WTC11 (cell line): Measurements from ENCODE around the gene DTD1. TPM values are rescaled to one million over a fixed set of nuclear protein-coding genes. Genes with fewer than 3 reads are reported as not detected.

ENCODE experiments used
- ATAC-seq: fragments of 200-7000 bp; cut with Tn5 transposase; 2 replicates; pipeline ENCODE4 v1.10.0; 2021; ENCODE audit warnings: mild to moderate bottlenecking, moderate library complexity
- CTCF ChIA-PET: fragments of 300-600 bp; sonication (Branson Sonifier 250); formaldehyde crosslinking; loops from one replicate; lab custom pipeline; 2021; ENCODE audit warnings: antibody characterized with exemption; lab: Charles Lee
- POLR2A ChIA-PET: fragments of 350-600 bp; sonication (Branson Sonifier 250); formaldehyde crosslinking; loops from one replicate; lab custom pipeline; 2021; ENCODE audit warnings: antibody characterized with exemption; lab: Charles Lee
- DNase-seq: peaks from one replicate; pipeline ENCODE4 v3.0.0; 2021; ENCODE audit warnings: low spot score
- H3K27ac Mint-ChIP-seq: 2 replicates; pipeline ENCODE4 v1.8.0; 2021; ENCODE audit warnings: mixed read lengths
- H3K27me3 Mint-ChIP-seq: 2 replicates; pipeline ENCODE4 v1.8.0; 2021; ENCODE audit warnings: low read depth, mild to moderate bottlenecking, moderate library complexity, mixed read lengths
- H3K36me3 Mint-ChIP-seq: 2 replicates; pipeline ENCODE4 v1.8.0; 2021; ENCODE audit warnings: mixed read lengths
- H3K4me1 Mint-ChIP-seq: 2 replicates; pipeline ENCODE4 v1.8.0; 2022; ENCODE audit warnings: mixed read lengths
- H3K4me3 Mint-ChIP-seq: 2 replicates; pipeline ENCODE4 v1.8.0; 2021; ENCODE audit warnings: mild to moderate bottlenecking, moderate library complexity, mixed read lengths
- H3K9me3 Mint-ChIP-seq: 2 replicates; pipeline ENCODE4 v1.8.0; 2021; ENCODE audit warnings: mixed read lengths
- AR ChIP-seq: fragments of 250-450 bp; sonication (Bioruptor Pico); IDR thresholded peaks from 2 replicates; pipeline ENCODE4 v1.9.0; 2021; ENCODE audit warnings: mild to moderate bottlenecking
- CBFB ChIP-seq: sonication (generic); formaldehyde crosslinking; IDR thresholded peaks from 2 replicates; pipeline ENCODE4 v1.8.1; 2022; ENCODE audit warnings: mild to moderate bottlenecking, low read depth, missing genetic modification reagents
- CREM ChIP-seq: sonication (generic); formaldehyde crosslinking; IDR thresholded peaks from 2 replicates; pipeline ENCODE4 v1.8.1; 2022; ENCODE audit warnings: mild to moderate bottlenecking, missing genetic modification reagents, moderate library complexity
- ELF4 ChIP-seq: sonication (generic); formaldehyde crosslinking; IDR thresholded peaks from 2 replicates; pipeline ENCODE4 v1.8.1; 2022; ENCODE audit warnings: low read depth, mild to moderate bottlenecking, moderate library complexity, missing genetic modification reagents
- ERG ChIP-seq: fragments of 250-450 bp; sonication (Bioruptor Pico); IDR thresholded peaks from 2 replicates; pipeline ENCODE4 v1.8.0; 2021; ENCODE audit warnings: mild to moderate bottlenecking
- FOXK1 ChIP-seq: sonication (generic); formaldehyde crosslinking; IDR thresholded peaks from 2 replicates; pipeline ENCODE4 v1.8.0; 2022; ENCODE audit warnings: mild to moderate bottlenecking, moderate library complexity, missing genetic modification reagents
- FOXP1 ChIP-seq: sonication (generic); formaldehyde crosslinking; IDR thresholded peaks from 2 replicates; pipeline ENCODE4 v1.8.0; 2022; ENCODE audit warnings: missing genetic modification reagents, mild to moderate bottlenecking, moderate library complexity, borderline replicate concordance
- GRHL2 ChIP-seq: fragments of 250-450 bp; sonication (Bioruptor Pico); IDR thresholded peaks from 2 replicates; pipeline ENCODE4 v1.8.0; 2022; ENCODE audit warnings: mild to moderate bottlenecking, moderate library complexity; ENCODE audit not compliant: insufficient replicate concordance, severe bottlenecking
- HMGA2 ChIP-seq: fragments of 250-450 bp; sonication (Bioruptor Pico); IDR thresholded peaks from 2 replicates; pipeline ENCODE4 v1.4.0; 2021; ENCODE audit warnings: mild to moderate bottlenecking, moderate library complexity
- KAT7 ChIP-seq: sonication (generic); formaldehyde crosslinking; IDR thresholded peaks from 2 replicates; pipeline ENCODE4 v1.8.1; 2023; ENCODE audit warnings: missing genetic modification reagents, mild to moderate bottlenecking, borderline replicate concordance
- NR3C1 ChIP-seq: sonication (generic); formaldehyde crosslinking; conservative IDR thresholded peaks from 2 replicates; pipeline ENCODE4 v1.8.1; 2023; ENCODE audit warnings: low read depth, mild to moderate bottlenecking, missing genetic modification reagents
- PRRX2 ChIP-seq: fragments of 250-450 bp; sonication (Bioruptor Pico); IDR thresholded peaks from 2 replicates; pipeline ENCODE4 v1.8.0; 2021; ENCODE audit warnings: mild to moderate bottlenecking
- SMAD4 ChIP-seq: sonication (generic); formaldehyde crosslinking; IDR thresholded peaks from 2 replicates; pipeline ENCODE4 v1.8.0; 2022; ENCODE audit warnings: mild to moderate bottlenecking, missing genetic modification reagents
- SP1 ChIP-seq: sonication (generic); formaldehyde crosslinking; conservative IDR thresholded peaks from 2 replicates; pipeline ENCODE4 v1.8.1; 2022; ENCODE audit warnings: missing genetic modification reagents
- USF1 ChIP-seq: sonication (generic); formaldehyde crosslinking; IDR thresholded peaks from 2 replicates; pipeline ENCODE4 v1.8.0; 2022; ENCODE audit warnings: mild to moderate bottlenecking, missing genetic modification reagents
- USF2 ChIP-seq: sonication (generic); formaldehyde crosslinking; IDR thresholded peaks from 2 replicates; pipeline ENCODE4 v1.8.1; 2023; ENCODE audit warnings: mild to moderate bottlenecking, missing genetic modification reagents, moderate library complexity
- ZNF138 ChIP-seq: sonication (generic); formaldehyde crosslinking; conservative IDR thresholded peaks from 2 replicates; pipeline ENCODE4 v1.8.1; 2022; ENCODE audit warnings: mild to moderate bottlenecking, moderate library complexity, missing genetic modification reagents
- ZNF317 ChIP-seq: sonication (generic); formaldehyde crosslinking; IDR thresholded peaks from 2 replicates; pipeline ENCODE4 v1.8.1; 2023; ENCODE audit warnings: low read depth, mild to moderate bottlenecking, moderate library complexity, missing genetic modification reagents, borderline replicate concordance
- ZNF532 ChIP-seq: fragments of 250-450 bp; sonication (Bioruptor Pico); IDR thresholded peaks from 2 replicates; pipeline ENCODE4 v1.9.0; 2021; ENCODE audit warnings: mild to moderate bottlenecking, borderline replicate concordance
- total RNA-seq: library from RNA; stranded (reverse); gene quantifications from 3 replicates; pipeline ENCODE4 v1.2.3, GENCODE V29; 2021
- TF ChIP-seq, protein P1 (sequence below): sonication (generic); formaldehyde crosslinking; IDR thresholded peaks from 2 replicates; pipeline ENCODE4 v1.8.1; 2022; ENCODE audit warnings: missing genetic modification reagents, borderline replicate concordance

The DTD1 gene
- total RNA-seq, 1 experiment from 2014 or later: 71.1 TPM

DNA sequence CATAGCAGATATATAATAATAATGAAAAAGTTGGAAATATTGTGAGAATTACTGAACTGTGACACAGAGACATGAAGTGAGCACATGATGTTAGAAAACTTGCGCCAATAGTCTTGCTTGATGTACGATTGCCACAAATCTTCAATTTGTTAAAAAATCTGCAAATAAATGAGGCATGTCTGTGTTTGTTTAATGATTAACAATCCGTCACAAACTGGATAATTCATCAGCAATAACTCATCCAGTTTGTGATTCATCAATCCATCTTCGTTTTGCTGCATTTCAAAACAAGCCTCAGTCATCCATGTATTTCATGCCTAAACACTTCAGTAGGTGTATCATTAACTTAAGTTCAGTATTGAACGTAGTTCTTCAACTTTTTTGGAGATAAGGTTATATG is 46.1 kb upstream of the DTD1 start:
- Mint-ChIP-seq H3K36me3 (peaks cover 57% of the 10 kb centered on the region), H3K4me1 (no peaks in the 10 kb centered on the region)

GRCh38 chr20:18543216-18543615 is 44.6 kb upstream of the DTD1 start:
- ATAC-seq (no peak), DNase-seq (no peak)
- Mint-ChIP-seq H3K36me3 (peaks cover 56% of the 10 kb centered on the region), H3K4me3 (no peak overlapping the region), H3K4me1 (no peaks in the 10 kb centered on the region), H3K9me3 (no peaks in the 10 kb centered on the region), H3K27ac (no peak overlapping the region), H3K27me3 (no peaks in the 10 kb centered on the region)
- ChIA-PET CTCF (no interaction called here), POLR2A (no interaction called here)
- no peak for TF ChIP-seq USF1
- TF ChIP-seq AR: no peak
- no peak for TF ChIP-seq KAT7 (CRISPR knock-in tag)
- TF ChIP-seq USF2 (CRISPR knock-in tag): no peak
- TF ChIP-seq PRRX2 (CRISPR knock-in tag): no peak
- TF ChIP-seq ZNF138 (CRISPR knock-in tag): no peak

More for the DNA sequence above, 46.1 kb upstream of the DTD1 start:
- ChIA-PET CTCF (no interaction called here), POLR2A (no interaction called here)
- Mint-ChIP-seq H3K4me3 (no peak overlapping the region), H3K27me3 (no peaks in the 10 kb centered on the region), H3K9me3 (no peaks in the 10 kb centered on the region), H3K27ac (no peak overlapping the region)
- ATAC-seq (no peak), DNase-seq (no peak)
- TF ChIP-seq, protein P1, sequence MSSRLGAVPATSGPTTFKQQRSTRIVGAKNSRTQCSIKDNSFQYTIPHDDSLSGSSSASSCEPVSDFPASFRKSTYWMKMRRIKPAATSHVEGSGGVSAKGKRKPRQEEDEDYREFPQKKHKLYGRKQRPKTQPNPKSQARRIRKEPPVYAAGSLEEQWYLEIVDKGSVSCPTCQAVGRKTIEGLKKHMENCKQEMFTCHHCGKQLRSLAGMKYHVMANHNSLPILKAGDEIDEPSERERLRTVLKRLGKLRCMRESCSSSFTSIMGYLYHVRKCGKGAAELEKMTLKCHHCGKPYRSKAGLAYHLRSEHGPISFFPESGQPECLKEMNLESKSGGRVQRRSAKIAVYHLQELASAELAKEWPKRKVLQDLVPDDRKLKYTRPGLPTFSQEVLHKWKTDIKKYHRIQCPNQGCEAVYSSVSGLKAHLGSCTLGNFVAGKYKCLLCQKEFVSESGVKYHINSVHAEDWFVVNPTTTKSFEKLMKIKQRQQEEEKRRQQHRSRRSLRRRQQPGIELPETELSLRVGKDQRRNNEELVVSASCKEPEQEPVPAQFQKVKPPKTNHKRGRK (CRISPR knock-in tag): no peak
- no peak for TF ChIP-seq ELF4 (CRISPR knock-in tag)
- TF ChIP-seq ERG (CRISPR knock-in tag): no peak
- no peak for TF ChIP-seq CREM (CRISPR knock-in tag)
- no peak for TF ChIP-seq ZNF532
- TF ChIP-seq FOXK1 (CRISPR knock-in tag): no peak
- TF ChIP-seq FOXP1 (CRISPR knock-in tag): no peak
- TF ChIP-seq GRHL2: no peak
- no peak for TF ChIP-seq ZNF317 (CRISPR knock-in tag)
- TF ChIP-seq SMAD4: no peak
- TF ChIP-seq HMGA2 (CRISPR knock-in tag): no peak
- TF ChIP-seq NR3C1: no peak
- no peak for TF ChIP-seq USF1
- no peak for TF ChIP-seq CBFB
- TF ChIP-seq SP1 (CRISPR knock-in tag): no peak
